Lung (tissue), 12 donors: ENCODE measurements around the gene MOB3B. TPM values are rescaled to one million over a fixed set of nuclear protein-coding genes. Genes with fewer than 3 reads are reported as not detected.

ENCODE experiments used
- ATAC-seq: fragments of 200-7000 bp; cut with Tn5 transposase; one replicate; pipeline ENCODE4 v1.9.1; 2020; ENCODE audit warnings: moderate number of reproducible peaks; ENCODE audit not compliant: insufficient read depth, low FRiP score
- DNase-seq, 3 donors: peaks; one replicate each; pipeline ENCODE4 v3.0.0-alpha.2; 2013 to 2017
- H3K27ac ChIP-seq, 2 donors: one replicate each; pipeline ENCODE4 v1.5.1; 2013; ENCODE audit warnings: mild to moderate bottlenecking in 2 of 2, moderate library complexity in 2 of 2, control low read depth in 1 of 2, inconsistent platforms in 1 of 2, low read depth in 1 of 2, low read length in 1 of 2
- H3K27me3 ChIP-seq, 3 donors: one replicate each; pipeline ENCODE4 v1.5.1; 2013; ENCODE audit warnings: low read length in 2 of 3; ENCODE audit not compliant: control insufficient read depth in 3 of 3, insufficient read depth in 3 of 3
- H3K36me3 ChIP-seq, 4 donors: one replicate each; pipeline ENCODE4 v1.5.1; 2013; ENCODE audit warnings: low read length in 4 of 4, mild to moderate bottlenecking in 1 of 4, moderate library complexity in 1 of 4; ENCODE audit not compliant: control insufficient read depth in 4 of 4, insufficient read depth in 4 of 4
- H3K4me1 ChIP-seq, 5 donors: one replicate each; pipeline ENCODE4 v1.5.1; 2013; ENCODE audit warnings: low read length in 5 of 5, mild to moderate bottlenecking in 2 of 5, moderate library complexity in 1 of 5; ENCODE audit not compliant: control insufficient read depth in 5 of 5, insufficient read depth in 5 of 5
- H3K4me3 ChIP-seq: one replicate; pipeline ENCODE4 v1.5.1; 2013; ENCODE audit warnings: mild to moderate bottlenecking, control low read depth, moderate library complexity
- H3K9ac ChIP-seq, 2 donors: one replicate each; pipeline ENCODE4 v1.5.1; 2013; ENCODE audit warnings: low read length in 2 of 2, control low read depth in 1 of 2; ENCODE audit not compliant: insufficient read depth in 1 of 2
- H3K9me3 ChIP-seq, 4 donors: one replicate each; pipeline ENCODE4 v1.5.1; 2013; ENCODE audit warnings: low read length in 3 of 4, mild to moderate bottlenecking in 1 of 4, moderate library complexity in 1 of 4; ENCODE audit not compliant: control insufficient read depth in 4 of 4, insufficient read depth in 3 of 4
- WGBS, 2 donors: extraction: QIAGEN DNeasy Blood & Tissue Kit; methylation state at CpG; one replicate each; pipeline ENCODE4 v1.1.7; 2013; 5-methylcytosine and 5-hydroxymethylcytosine counted together
- polyA plus RNA-seq, 2 donors: library from polyadenylated mRNA; stranded (reverse); fragments of 200-250 nt; gene quantifications; one replicate each; pipeline ENCODE4 v1.2.1, GENCODE V29; 2013
- total RNA-seq, 2 donors: library from RNA; depleted of rRNA in 1 of 2; stranded (reverse); fragments of >200 nt in 1 of 2; gene quantifications; one replicate each; pipeline ENCODE4 v1.2.1, GENCODE V29; 2014 to 2021
- TF ChIP-seq, protein P1 (sequence below): IDR thresholded peaks from 2 replicates; pipeline ENCODE4 v1.5.1; 2012; ENCODE audit warnings: mild to moderate bottlenecking; ENCODE audit errors: control extremely low read depth, extremely low read depth
- donor health status: control.
- donor health status: control.
- donor health status: Bipolar disorder and iron deficiency.
- donor health status: healthy.
- donor health status: DM: yes; HTN: yes; CAD: no.

The MOB3B gene
- total and polyA plus RNA-seq, 4 donors: 1.6 to 12.9 (median 6.4) TPM

DNA sequence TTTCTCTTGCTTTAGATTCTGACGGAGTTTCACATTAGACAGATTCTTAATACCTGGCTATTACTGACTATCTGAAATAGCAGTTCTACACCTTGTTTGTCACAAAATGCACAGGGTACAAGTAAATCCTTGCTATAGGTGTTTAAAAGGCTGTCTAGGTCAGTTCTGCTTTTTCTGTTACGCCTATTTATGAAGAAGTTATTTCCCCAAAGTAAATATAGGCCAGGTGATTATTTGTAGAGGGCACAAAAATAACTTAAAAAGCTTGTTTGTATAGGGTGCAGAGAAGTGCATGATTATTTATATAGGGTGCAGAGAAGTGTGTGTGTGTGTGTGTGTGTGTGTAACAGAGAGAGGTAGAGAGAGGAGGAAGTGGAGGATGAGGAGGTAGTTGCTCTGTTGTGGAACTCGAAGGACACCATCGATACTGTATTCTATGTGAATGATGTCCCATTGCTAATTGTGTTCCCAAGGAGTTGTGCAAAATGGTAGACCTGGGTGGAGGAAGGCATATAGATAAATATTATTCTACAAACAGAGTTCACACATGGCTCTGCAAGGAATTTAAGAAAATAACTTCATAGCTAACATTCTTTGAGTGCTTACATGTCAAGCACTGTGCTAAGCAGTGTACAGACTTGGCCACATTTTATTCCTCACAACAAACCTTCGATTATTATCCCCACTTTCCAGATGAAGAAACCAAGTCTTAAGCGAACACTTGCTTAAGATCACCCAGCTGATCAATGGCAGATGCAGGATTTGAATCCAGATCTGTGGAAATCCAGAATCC, 136.4 kb downstream of the MOB3B start:
- TF ChIP-seq, protein P1, sequence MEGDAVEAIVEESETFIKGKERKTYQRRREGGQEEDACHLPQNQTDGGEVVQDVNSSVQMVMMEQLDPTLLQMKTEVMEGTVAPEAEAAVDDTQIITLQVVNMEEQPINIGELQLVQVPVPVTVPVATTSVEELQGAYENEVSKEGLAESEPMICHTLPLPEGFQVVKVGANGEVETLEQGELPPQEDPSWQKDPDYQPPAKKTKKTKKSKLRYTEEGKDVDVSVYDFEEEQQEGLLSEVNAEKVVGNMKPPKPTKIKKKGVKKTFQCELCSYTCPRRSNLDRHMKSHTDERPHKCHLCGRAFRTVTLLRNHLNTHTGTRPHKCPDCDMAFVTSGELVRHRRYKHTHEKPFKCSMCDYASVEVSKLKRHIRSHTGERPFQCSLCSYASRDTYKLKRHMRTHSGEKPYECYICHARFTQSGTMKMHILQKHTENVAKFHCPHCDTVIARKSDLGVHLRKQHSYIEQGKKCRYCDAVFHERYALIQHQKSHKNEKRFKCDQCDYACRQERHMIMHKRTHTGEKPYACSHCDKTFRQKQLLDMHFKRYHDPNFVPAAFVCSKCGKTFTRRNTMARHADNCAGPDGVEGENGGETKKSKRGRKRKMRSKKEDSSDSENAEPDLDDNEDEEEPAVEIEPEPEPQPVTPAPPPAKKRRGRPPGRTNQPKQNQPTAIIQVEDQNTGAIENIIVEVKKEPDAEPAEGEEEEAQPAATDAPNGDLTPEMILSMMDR: no peak
- Histone ChIP-seq H3K9me3 (no peaks in the 10 kb centered on the region), H3K4me3 (no peak overlapping the region), H3K27ac (no peak overlapping the region), H3K27me3 (no peaks in the 10 kb centered on the region), H3K4me1 (peaks cover 3 to 23% (median 10%) of the 10 kb centered on the region in 5 donors), H3K36me3 (no peaks in the 10 kb centered on the region), H3K9ac (no peak overlapping the region)
- ATAC-seq (no peak), DNase-seq (no peak)
- 71 to 81% methylated on average over 6 of the region's 6 CpGs for WGBS, 2 donors

DNA sequence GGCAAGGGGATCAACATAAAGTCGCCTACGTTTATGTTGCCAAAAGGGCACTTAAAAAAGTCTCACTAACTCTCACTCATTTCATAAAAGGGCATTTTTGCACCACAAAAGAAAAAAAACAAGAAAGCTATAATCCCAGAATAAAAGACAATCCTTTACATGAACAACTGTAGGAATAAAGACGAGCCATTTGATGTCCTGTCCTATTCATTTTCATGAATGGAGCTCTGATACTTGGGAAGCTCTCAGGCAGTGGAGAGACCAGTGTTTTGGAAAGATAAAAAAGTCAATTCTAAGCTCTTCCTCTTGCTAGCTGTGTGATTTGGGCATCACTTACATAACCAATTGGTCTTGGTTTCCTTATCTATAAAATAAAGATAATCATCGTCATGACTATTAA, 137.2 kb downstream of the MOB3B start:
- Histone ChIP-seq H3K4me3 (no peak overlapping the region), H3K36me3 (no peaks in the 10 kb centered on the region), H3K9me3 (no peaks in the 10 kb centered on the region), H3K27me3 (no peaks in the 10 kb centered on the region), H3K27ac (no peak overlapping the region), H3K9ac (no peak overlapping the region), H3K4me1 (peaks cover 3 to 29% (median 10%) of the 10 kb centered on the region in 5 donors)
- TF ChIP-seq, protein P1: no peak
- WGBS, 2 donors: 92% methylated on average over 4 of the region's 4 CpGs
- DNase-seq (no peak), ATAC-seq (no peak)

DNA sequence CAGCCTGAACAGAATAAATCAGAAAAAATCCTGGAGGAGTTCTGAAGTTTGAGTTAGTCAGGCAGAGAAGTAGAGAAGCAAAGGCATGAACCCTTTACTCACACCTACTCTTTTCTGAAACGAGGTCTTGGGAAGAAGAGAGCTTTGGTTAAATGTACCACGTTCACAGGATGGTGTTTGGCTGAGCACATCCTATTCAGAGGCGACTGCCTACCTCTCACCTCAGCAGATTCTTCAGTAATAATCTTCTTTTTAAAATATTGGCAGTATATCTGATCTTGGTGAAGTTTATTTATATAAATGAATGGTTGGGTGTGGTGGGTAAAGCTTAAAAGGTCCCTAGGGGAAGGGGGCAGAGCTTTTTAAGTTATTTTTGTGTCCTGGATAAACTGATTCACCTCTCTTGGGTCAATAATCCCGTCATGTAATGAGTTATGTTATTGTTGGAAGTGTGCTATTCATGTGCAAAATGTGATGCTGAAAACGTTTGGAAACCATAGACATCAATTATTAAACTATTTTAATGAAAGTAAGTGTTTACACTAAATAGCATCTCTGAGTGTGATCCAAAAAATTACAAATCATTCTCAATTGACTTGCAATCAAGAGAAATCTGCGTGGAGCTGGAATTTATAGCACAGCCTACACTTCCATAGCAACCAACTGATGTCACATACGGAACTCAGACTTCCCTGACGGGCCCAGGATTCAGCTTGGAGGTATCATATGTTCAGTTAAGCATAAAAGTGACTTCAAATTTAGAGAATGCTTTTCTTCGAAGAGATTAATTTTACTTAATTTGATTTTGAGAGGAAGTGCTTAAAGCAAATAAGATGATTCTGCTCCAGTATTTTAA, 138.3 kb downstream of the MOB3B start:
- TF ChIP-seq, protein P1: no peak
- Histone ChIP-seq H3K4me1 (peaks cover 3 to 34% (median 10%) of the 10 kb centered on the region in 5 donors), H3K9me3 (no peaks in the 10 kb centered on the region), H3K9ac (no peak overlapping the region), H3K27me3 (no peaks in the 10 kb centered on the region), H3K36me3 (no peaks in the 10 kb centered on the region), H3K27ac (no peak overlapping the region), H3K4me3 (no peak overlapping the region)
- 73 to 84% methylated on average over 9 of the region's 9 CpGs for WGBS, 2 donors
- ATAC-seq: no peak
- no peak for DNase-seq
